Left kidney (tissue), 8 donors: ENCODE measurements around the gene TXN2. TPM values are rescaled to one million over a fixed set of nuclear protein-coding genes. Genes with fewer than 3 reads are reported as not detected.
"Not testable (repeated sequence)": the region's sequence is repeated elsewhere in the genome, so short reads cannot be mapped to it uniquely, and the experiment has no call there.

ENCODE experiments used
- DNase-seq: peaks from one replicate; pipeline ENCODE4 v3.0.0-alpha.2; 2013
- long read RNA-seq, 8 donors: transcript quantifications; one replicate each; lab custom pipeline, GENCODE V29; 2026
- polyA plus RNA-seq: library from polyadenylated mRNA; unstranded; fragments of 120-200 nt; gene quantifications from one replicate; pipeline ENCODE4 v1.2.1, GENCODE V29; 2013; ENCODE audit not compliant: insufficient read length

The TXN2 gene, protein sequence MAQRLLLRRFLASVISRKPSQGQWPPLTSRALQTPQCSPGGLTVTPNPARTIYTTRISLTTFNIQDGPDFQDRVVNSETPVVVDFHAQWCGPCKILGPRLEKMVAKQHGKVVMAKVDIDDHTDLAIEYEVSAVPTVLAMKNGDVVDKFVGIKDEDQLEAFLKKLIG
- polyA plus RNA-seq, result 110 TPM
- long read RNA-seq, donor 1, transcript TXN2-201 (4 exons, 1,736 nt), result major isoform, 45 of 85 reads
- long read RNA-seq, donor 1, partial matches to known transcripts, result 38 of 85 reads
- long read RNA-seq, donor 1, other reads (novel, unspliced or antisense), result 0 of 85 reads
- long read RNA-seq, donor 2, transcript TXN2-201 (4 exons, 1,736 nt), result major isoform, 44 of 81 reads
- long read RNA-seq, donor 2, partial matches to known transcripts, result 28 of 81 reads
- long read RNA-seq, donor 2, other reads (novel, unspliced or antisense), result 5 of 81 reads
- long read RNA-seq, donor 3, transcript TXN2-201 (4 exons, 1,736 nt), result major isoform, 41 of 63 reads
- long read RNA-seq, donor 3, partial matches to known transcripts, result 17 of 63 reads
- long read RNA-seq, donor 3, other reads (novel, unspliced or antisense), result 0 of 63 reads
- long read RNA-seq, donor 4, transcript TXN2-201 (4 exons, 1,736 nt), result major isoform, 9 of 9 reads
- long read RNA-seq, donor 4, partial matches to known transcripts, result 0 of 9 reads
- long read RNA-seq, donor 4, other reads (novel, unspliced or antisense), result 0 of 9 reads
- long read RNA-seq, donor 5, transcript TXN2-204 (4 exons, 1,280 nt), result minor isoform, 5 of 137 reads
- long read RNA-seq, donor 5, transcript TXN2-201 (4 exons, 1,736 nt), result major isoform, 89 of 137 reads
- long read RNA-seq, donor 5, partial matches to known transcripts, result 29 of 137 reads
- long read RNA-seq, donor 5, other reads (novel, unspliced or antisense), result 11 of 137 reads
- long read RNA-seq, donor 6, transcript TXN2-201 (4 exons, 1,736 nt), result major isoform, 68 of 117 reads
- long read RNA-seq, donor 6, partial matches to known transcripts, result 46 of 117 reads
- long read RNA-seq, donor 6, other reads (novel, unspliced or antisense), result 0 of 117 reads
- long read RNA-seq, donor 7, transcript TXN2-201 (4 exons, 1,736 nt), result major isoform, 94 of 147 reads
- long read RNA-seq, donor 7, transcript TXN2-204 (4 exons, 1,280 nt), result minor isoform, 7 of 147 reads
- long read RNA-seq, donor 7, partial matches to known transcripts, result 43 of 147 reads
- long read RNA-seq, donor 7, other reads (novel, unspliced or antisense), result 0 of 147 reads
- long read RNA-seq, donor 8, transcript TXN2-204 (4 exons, 1,280 nt), result minor isoform, 5 of 36 reads
- long read RNA-seq, donor 8, transcript TXN2-201 (4 exons, 1,736 nt), result major isoform, 29 of 36 reads
- long read RNA-seq, donor 8, partial matches to known transcripts, result 0 of 36 reads
- long read RNA-seq, donor 8, other reads (novel, unspliced or antisense), result 0 of 36 reads

DNA sequence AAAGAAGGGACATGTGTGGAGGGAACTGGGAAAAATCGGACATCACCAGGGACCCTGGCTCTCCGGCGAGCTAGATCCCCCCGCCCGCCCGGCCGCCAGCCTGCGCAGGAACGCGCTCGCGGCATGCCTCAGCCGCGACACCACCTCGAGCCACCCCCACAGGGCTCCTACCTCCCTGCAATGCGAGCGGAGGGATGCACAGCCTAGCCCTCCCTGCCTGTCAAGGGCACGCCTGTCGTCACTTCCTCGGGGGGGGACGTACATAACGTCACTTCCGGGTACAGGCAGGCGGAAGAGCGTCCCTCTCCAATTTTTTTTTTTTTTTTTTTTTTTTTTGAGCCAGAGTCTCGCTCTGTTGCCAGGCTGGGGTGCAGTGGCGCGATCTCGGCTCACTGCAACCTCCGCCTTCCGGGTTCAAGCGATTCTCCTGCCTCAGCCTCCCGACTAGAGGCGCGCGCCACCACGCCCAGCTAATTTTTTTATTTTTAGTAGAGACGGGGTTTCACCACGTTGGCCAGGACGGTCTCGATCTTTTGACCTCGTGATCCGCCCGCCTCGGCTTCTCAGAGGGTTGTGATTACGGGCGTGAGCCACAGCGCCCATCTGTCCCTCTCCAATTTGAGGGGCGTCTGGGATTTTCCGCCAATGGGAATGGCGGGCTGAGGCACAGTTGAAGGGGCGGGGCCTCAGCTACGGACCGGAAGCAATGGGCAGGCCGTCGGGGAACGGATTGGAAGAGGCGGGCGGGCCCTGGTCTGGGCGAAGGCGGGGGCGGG is at the start of gene TXN2:
Gene TXN2, minus strand, starts transcription at position 248 of the 776 bp plus-strand sequence. CDS start 803 bp downstream, outside the sequence.
- DNase-seq, result peak; percentile 96

DNA sequence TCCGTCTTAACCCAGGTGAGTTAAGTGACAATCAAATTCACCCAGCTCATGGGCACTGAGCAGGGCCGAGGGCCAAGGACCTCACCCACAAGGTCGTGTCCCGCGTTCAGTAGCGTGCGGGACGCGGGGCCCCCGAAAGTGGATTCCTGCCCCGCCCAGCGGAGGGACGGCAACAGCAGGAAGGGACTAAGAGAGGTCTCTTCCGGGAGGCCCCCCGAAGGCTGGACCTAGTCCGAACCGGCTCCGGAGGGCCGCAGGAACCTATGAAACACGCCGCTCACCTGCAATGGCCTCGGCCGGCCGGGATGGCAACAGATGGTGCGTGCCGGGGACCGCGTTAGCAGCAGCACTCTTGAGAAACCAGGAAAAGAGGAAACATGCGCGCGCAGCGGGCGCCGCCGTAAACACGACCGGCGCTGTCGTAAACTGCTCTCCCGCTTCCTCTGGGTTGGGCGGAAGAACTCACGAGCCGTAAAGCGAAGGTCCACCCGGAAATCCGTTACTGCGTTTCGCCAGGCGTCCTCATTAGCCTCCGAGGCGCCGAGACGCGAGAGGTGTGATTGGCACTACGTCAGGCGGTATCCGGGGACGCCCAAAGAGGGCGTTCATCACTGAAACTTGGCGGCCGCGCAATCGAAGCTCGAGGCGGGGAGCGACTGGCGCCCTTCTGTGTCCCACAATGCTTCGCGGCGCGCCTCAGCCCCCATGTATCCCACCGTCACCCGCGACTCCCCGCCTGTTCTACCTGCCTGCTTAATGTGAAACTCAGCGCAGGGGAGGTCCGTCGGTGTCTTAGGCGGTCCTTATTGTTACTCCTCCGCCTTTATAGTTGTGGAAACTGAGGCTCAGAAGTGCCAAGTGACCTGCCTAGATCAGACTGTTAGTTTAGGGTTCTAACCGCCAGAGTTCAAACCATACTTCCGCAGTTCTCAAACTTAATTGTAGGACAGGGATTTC is 47.6 kb upstream of the TXN2 start, which contains the start of gene EIF3D:
Gene EIF3D, minus strand, starts transcription at position 372 of the 957 bp plus-strand sequence. CDS start 3,045 bp downstream, outside the sequence.
- peak; percentile 99 for DNase-seq

GRCh38 chr22:36528341-36528740 is 46.9 kb upstream of the TXN2 start:
- no peak for DNase-seq

GRCh38 chr22:36522662-36523061 is 41.2 kb upstream of the TXN2 start:
- DNase-seq, result no peak

DNA sequence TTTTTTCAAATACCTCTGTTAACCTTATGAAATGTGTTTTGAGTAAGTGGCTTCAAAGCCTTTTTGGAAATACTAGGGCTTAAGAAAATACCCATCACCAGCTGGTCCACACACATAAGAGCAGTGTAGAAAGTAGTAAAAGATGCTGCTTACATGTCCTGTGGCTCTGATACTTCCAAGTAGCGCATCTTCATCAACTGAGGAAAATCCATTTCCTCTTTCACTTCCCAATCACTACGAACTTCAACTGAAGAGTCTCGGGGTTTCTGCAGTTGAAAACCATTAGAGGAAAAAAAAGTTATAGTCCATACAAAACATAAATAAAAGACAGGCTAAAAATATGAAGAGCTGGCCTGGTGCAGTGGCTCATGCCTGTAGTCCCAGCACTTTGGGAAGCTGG is 39.0 kb upstream of the TXN2 start:
- no peak for DNase-seq

- DNase-seq, result not testable (repeated sequence)
These were observed 38.5 kb upstream of the TXN2 start for GRCh38 chr22:36519906-36520305.

GRCh38 chr22:36514766-36515165 is 33.3 kb upstream of the TXN2 start:
- DNase-seq, result no peak

- DNase-seq, result no peak
These were observed 31.6 kb upstream of the TXN2 start for GRCh38 chr22:36512991-36513390.

DNA sequence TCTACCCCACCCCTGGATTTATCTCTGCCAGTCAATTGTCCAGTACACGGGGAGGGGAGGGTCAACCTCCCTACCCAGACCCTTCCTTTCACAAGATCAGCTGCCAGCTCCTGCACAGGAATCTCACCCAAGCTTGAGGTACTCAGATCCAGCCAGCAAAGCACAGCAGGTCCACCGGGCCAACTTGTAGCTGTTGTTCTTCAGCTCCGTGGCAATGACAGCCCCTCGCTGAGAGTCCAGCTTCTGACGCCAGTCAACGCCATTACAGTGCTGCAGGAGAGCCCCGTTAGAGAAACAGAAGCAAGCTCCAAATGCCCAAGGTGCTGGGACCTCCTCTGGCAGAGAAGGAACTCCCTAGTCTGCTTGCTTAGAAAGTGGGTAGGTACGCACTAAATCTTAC is 30.9 kb upstream of the TXN2 start:
- DNase-seq, result no peak

DNA sequence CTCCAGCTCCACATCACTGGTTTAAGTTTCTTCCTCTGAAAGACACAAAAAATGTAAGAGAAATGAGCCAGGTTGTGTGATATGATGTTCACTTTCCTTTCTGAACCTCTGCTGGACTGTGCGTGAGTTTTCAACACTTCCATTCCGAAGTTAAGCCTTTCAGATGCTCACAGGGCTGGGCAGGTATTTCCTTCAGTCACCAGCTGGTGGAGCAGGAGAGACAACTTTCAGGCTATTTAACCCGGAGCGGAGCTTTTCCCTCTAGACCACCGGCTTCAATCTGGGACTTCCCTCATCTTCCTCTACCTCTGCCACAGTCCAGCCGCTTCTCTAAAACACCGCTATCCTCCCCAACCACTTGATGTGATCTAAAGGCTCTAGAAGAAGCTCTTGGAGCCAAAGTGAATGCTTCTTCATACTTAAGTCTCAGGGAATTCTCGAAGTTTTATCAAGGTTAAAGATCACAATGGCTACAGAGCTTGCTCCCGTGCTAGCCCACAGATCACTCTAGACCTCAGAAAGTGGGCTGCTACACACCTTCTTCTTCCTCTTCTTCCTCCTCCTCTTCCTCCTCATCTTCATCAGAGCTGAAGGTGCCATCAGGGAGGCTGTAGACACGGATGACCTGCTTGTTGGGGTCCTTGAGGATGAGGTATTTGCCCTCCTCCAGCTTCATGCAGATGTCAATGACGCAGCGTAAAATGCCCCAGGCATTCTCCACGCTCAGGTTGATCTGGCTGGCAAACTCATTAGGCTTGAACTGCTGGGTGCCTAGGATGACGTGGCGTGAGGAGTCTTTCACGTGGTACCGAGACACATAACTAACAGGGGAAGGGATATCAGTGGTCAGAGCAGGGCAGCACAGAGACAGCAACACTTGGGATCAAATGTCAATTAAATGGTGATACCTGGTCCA is 29.8 kb upstream of the TXN2 start:
- DNase-seq, result no peak

DNA sequence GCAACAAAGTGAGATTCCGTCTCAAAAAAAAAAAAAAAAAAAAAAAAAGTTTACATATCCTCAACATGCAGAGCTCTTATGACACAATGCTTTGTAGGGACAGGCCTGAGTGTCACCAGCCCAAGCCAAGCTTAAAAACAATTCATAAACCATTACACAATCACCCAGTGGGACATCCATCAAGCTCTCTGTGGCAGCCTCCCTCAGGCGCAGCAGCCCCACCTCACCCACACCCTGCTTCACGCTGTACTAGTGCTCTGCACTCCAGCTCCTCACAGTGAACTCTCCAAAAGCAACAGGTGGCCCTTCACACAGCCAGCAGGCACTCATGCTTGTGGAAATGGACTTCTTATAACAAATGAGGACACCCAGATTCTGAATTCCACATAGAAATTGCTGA is 28.9 kb upstream of the TXN2 start:
- DNase-seq, result no peak

- DNase-seq, result no peak
These were observed 26.1 kb upstream of the TXN2 start for GRCh38 chr22:36507518-36508010.

DNA sequence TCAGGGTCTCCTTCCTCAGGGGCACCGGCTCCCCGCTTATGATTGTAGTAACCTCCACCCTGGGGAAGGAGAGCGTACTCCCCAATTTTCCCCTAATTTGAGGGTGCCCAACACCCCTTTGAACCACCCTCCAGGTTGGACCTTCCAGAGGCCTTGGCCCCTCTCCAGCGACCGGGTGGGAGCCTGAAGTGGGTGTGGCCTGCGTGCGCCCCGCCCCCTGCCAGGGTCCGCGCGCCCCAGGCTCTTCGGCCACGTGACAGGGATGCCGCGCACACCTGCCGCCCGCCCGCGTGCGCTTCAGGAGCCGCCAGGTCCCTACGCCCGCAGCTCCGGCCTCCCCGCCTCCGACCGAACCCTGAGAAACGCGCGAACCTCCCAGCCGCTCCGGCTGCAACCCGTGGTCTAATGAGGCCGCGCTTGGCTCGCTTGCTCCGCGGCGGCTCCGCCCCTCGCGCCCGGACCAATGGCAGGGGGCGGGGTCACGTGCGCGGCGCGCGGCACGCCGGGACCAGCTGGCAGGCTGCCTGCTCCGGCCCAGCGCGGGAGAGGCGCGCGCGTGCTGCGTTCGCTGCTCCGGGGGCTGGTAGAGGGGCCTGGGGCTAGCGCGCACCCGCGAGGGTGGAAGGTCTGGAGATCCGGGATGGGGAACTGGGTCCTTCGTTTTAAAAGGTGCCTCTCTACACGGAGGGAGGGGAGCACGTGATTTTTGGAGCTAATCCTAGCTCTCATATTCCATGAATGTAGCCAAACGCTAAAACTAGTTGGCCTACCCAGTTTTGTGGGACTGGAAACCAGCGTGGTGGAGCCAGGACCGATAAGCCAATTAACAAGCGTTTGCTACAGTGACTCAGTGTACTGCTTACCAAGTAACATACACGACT is 25.4 kb upstream of the TXN2 start, which contains the start of gene FOXRED2:
Gene FOXRED2, minus strand, starts transcription at position 404 of the 881 bp plus-strand sequence. CDS start 618 bp downstream, outside the sequence.
- peak; percentile 89 for DNase-seq

DNA sequence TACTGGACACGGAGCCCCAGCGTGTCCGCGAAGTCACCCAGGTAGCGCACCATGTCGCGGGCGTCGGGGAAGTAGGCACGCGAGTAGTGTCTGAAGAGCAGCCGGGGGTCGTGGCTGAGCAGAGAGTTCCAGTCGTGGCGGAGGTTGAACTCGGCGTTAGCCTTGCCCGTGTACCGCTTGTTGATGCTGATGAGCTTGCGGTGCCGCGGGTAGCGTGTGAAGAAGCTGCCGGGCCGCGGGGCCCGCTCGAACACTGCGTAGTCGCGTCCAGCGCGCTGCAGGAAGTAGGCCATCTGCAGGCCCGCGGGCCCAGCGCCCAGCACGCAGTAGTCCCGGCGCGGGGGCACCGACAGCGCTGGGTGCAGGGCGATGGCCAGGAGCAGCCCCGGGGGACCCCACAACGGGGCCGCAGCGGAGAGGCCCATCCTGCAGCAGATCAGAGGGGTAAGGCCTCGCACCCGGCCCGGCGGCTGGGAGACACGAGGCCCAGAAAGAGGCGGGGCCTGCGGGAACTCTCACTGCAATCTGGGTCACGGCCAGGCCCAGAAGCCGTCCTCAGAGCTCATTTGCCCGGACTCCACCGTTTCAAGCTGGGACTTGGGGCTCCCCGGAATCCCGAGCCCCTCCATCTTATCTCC is 24.7 kb upstream of the TXN2 start:
- no peak for DNase-seq

DNA sequence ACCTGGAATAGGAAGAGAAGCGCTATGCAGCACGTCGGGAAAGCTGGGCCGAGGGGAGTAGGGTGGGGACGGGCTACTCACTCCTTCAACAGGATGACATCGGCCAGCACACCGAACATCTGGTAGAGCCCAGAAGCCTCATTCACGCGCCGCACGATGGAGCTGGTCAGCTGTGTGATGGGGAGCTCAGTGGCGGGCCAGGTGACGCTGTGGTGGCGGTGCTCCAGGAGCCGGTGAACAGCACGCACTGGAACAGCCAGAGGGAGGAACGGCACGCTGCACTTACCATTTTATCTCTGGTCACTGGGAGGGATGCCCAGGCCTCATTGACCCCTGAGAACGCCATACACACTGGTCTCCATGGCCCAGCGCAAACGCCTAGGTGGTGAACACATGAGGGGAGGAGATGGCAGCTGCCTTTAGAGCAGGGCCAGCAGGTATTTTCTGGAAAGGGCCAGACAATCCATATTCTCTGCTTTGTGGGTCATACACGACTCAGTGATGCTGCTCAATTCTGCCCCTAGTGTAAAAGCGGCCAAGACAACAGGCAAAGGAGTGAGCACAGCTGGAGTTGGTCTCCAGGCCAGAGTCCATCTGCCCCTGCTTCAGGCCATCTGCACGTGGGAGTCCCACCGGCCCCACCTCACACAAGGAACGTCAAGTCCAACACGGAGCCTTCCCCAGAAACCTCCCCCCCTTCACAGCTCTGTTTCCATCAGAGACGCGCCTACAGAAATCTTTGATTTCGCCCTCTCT is 16.6 kb upstream of the TXN2 start:
- no peak for DNase-seq

GRCh38 chr22:36493690-36494110 is 12.3 kb upstream of the TXN2 start:
- no peak for DNase-seq
